GM10248 (cell line): ENCODE data around the gene CARNS1.

ENCODE experiments used
- CTCF ChIA-PET: fragments of 300-600 bp; sonication (Branson Sonifier 250); formaldehyde crosslinking; extraction: SDS; loops from one replicate; lab custom pipeline; 2021; ENCODE audit warnings: antibody characterized with exemption; lab: Yijun Ruan, JAX
- POLR2A ChIA-PET: fragments of 350-650 bp; sonication (Branson Sonifier 250); formaldehyde crosslinking; extraction: SDS; loops from one replicate; lab custom pipeline; 2020; ENCODE audit warnings: antibody characterized with exemption; lab: Yijun Ruan, JAX
- DNase-seq: peaks from one replicate; pipeline ENCODE4 v3.0.0; 2012; ENCODE audit errors: extremely low spot score
- CTCF ChIP-seq: IDR thresholded peaks from 2 replicates; pipeline ENCODE4 v1.5.1; 2012; ENCODE audit warnings: mild to moderate bottlenecking, low read depth; ENCODE audit errors: extremely low read depth, missing control alignments, control extremely low read depth

Gene CARNS1

GRCh38 chr11:67404515-67405195 lies 10.8 kb upstream of the CARNS1 start:
- TF ChIP-seq CTCF: no peak
- ChIA-PET CTCF (interaction anchor here (1.0 to 42.5 kb wide), 6 partner anchors 9 to 64 kb away, joined by 3 to 1573 read pairs (median 19); partner anchors contain the start of genes CLCF1, POLD4, RAD9A and RPS6KB2), POLR2A (interaction anchor here (0.5 to 1.5 kb wide), 5 partner anchors 9 to 87 kb away, joined by 3 to 4 read pairs (median 3); no protein-coding TSS in a partner anchor)
- DNase-seq: no peak

- CTCF ChIA-PET: interaction anchor here (0.9 to 42.5 kb wide), 4 partner anchors 13 to 38 kb away, joined by 3 to 1573 read pairs (median 26); partner anchors contain the start of genes CLCF1, POLD4 and RPS6KB2
- POLR2A ChIA-PET: interaction anchor here (0.5 to 1.5 kb wide), 3 partner anchors 60 to 88 kb away, joined by 3 to 4 read pairs (median 4); no protein-coding TSS in a partner anchor
- no peak for DNase-seq
- TF ChIP-seq CTCF: no peak
Measured at GRCh38 chr11:67405196-67405567, 10.3 kb upstream of the CARNS1 start.

GRCh38 chr11:67405688-67406339 lies 9.7 kb upstream of the CARNS1 start:
- ChIA-PET CTCF (interaction anchor here (0.9 to 42.5 kb wide), 3 partner anchors 13 to 39 kb away, joined by 3 to 1573 read pairs (median 50); partner anchors contain the start of genes CLCF1 and POLD4), POLR2A (interaction anchor here (1.5 kb wide), 1 partner anchor 81 kb away, joined by 4 read pairs; no protein-coding TSS in a partner anchor)

GRCh38 chr11:67406420-67406968 lies 9.0 kb upstream of the CARNS1 start:
- no peak for TF ChIP-seq CTCF
- ChIA-PET POLR2A (interaction anchor here (0.6 kb wide), 1 partner anchor 15 kb away, joined by 3 read pairs; no protein-coding TSS in a partner anchor), CTCF (interaction anchor here (1.0 to 3.4 kb wide), 4 partner anchors 11 to 24 kb away, joined by 3 to 21 read pairs (median 6); no protein-coding TSS in a partner anchor)
- no peak for DNase-seq

More at GRCh38 chr11:67405688-67406339, 9.7 kb upstream of the CARNS1 start:
- DNase-seq: no peak
- TF ChIP-seq CTCF: no peak

GRCh38 chr11:67406969-67407687 lies 8.3 kb upstream of the CARNS1 start:
- DNase-seq: no peak
- POLR2A ChIA-PET: interaction anchor here (0.6 kb wide), 1 partner anchor 14 kb away, joined by 3 read pairs; no protein-coding TSS in a partner anchor
- CTCF ChIA-PET: interaction anchor here (0.9 to 3.4 kb wide), 7 partner anchors 10 to 95 kb away, joined by 3 to 21 read pairs (median 3); no protein-coding TSS in a partner anchor
- peak; percentile 28 for TF ChIP-seq CTCF
